NCI-H345 treated with DMSO at 0.1 percent for 48 hours (cell line): ENCODE results near the gene ID3.

Experiments
- DNase-seq: peaks from one replicate; lab custom pipeline; 2025; ENCODE audit not compliant: unreplicated experiment; lab: John Stamatoyannopoulos, UW

Gene ID3

DNA sequence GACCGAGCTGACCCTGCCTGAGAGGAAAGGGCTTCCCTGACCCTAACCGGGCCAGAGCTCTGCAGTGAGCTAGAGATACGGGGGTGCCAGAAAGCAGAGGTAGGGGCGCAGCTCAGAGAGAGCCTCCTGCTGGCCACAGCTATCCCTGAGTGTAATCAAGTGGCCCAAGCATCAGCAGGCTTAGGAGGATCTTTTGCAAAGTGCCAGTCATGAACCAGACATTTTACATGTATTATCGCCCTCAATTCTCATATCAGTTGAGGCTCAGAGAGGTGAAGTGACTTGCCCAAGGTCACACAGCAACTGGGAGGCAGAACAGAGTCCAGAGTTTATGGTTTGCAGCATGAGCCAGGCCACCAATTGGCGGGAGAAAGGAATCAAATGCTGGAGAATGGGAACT is 7.0 kb upstream of the ID3 start:
- no peak for DNase-seq

DNA sequence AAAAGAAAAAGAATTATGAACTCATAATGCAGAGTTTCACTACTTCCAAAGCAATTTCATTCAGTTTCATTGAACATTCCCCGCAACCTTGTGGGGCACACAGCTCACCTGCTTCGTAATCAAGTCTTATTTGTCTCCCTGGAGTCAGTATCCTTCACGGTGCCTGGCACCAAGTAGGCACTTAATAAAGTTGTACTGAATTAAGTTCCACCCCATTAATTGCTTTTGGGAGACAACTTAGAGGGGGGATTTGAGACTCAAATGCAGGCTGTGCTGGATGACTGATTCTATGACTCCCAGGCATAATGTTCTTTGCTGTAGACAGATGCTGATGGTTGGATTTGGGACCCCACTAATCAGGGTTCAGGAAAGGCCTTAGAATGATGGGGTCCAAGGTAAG is 6.5 kb upstream of the ID3 start:
- no peak for DNase-seq

GRCh38 chr1:23564529-23565122 is 5.3 kb upstream of the ID3 start:
- DNase-seq, result no peak

GRCh38 chr1:23563755-23564374 is 4.6 kb upstream of the ID3 start:
- no peak for DNase-seq

DNA sequence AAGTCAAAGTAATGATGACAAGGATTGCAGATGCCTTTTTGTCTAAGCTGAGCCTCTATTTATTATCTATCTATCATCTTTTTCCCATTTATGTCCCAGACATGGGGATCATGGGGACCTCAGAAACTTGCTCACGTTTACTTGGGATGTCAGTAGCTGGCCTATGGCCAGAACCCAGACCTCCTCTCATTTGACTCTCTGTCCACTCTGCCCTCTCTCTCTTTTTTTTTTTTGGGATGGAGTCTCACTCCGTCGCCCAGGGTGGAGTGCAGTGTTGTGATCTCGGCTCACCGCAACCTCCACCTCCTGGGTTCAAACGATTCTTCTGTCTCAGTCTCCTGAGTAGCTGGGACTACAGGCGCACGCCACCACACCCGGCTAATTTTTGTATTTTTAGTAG is 3.7 kb upstream of the ID3 start:
- no peak for DNase-seq

GRCh38 chr1:23562137-23562876 is 3.0 kb upstream of the ID3 start:
- DNase-seq, result peak; percentile 85

GRCh38 chr1:23561813-23562100 is 2.5 kb upstream of the ID3 start:
- no peak for DNase-seq

DNA sequence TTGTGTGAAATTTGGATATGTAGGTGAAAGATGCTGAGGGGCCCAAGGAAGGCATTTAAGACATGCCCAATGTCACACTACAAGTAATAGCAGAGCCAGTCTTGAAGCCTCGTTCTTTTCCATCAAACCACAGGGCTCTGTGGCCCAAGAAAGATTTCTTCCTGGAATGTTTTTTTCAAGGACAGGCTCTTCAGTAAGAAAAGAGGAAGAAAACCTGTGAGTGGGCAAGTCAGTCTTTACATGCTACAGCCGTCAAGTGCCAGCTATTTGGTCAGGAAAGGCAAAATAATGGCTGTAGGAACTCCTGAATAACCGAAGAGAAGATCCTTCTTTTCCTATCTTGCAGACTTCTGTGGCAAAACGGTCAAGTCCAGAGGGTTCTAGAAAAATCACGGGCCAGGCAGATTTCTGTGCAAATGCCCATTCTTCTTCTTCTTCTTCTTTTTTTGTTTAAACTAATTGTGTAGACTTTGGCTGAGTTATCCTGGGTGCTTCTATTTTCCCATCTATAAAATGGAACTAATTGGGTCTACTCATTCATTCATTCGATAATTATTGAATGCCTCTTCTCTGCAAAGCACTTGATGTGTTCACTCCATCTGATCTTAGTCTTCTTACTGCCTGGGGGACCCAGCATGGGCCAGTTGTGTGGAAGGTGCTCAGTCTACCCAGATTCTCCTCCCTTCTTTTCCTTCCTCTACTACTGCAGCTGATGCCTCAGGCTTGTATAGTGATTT is 1.9 kb upstream of the ID3 start:
- no peak for DNase-seq

DNA sequence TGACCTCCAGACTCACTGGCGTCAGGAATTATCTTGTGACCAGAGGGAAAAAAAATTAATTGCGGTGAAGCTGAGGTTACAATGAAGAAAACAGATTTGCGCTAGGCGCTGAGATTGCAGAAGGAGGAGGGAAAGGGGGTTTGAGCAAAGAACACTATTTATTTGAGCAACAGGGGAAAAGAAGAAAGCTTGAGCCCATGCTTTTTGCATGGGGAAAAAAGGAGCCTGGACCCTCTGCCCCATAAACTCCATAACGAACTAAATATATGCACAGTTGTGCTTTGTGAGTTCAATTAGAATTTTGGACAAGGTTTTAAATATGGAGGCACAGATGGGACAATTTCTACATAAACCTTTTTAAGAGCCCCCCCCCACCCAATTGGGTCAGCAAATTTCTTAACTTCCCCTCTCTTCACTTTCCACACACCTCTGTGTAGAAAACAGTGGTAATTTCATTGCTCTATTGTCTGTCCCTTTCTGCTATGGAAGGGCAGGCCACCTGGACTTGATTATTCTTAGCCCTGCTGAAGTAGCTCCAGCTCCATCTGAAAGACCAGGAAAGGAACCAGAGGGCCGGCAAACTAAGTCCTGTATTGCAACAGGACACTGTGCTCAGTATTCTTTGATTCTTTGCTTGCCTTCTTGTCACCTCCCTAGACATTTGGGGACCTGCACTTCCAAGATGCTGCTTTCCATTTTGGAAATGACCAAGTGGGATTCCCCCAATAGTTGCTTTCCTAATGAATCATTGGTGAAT is 862 bp upstream of the ID3 start:
- DNase-seq, result no peak

DNA sequence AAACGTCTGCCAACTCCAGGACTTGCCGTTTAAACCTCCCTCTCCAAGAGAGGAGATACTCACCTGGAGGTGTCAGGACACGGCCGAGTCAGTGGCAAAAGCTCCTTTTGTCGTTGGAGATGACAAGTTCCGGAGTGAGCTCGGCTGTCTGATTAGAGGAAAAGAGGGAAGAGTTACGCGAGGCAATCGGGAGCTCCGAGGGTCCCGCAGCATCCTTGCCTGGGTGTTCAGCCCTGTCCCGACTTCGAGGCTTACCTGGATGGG is 497 bp downstream of the ID3 start:
- DNase-seq, result no peak

DNA sequence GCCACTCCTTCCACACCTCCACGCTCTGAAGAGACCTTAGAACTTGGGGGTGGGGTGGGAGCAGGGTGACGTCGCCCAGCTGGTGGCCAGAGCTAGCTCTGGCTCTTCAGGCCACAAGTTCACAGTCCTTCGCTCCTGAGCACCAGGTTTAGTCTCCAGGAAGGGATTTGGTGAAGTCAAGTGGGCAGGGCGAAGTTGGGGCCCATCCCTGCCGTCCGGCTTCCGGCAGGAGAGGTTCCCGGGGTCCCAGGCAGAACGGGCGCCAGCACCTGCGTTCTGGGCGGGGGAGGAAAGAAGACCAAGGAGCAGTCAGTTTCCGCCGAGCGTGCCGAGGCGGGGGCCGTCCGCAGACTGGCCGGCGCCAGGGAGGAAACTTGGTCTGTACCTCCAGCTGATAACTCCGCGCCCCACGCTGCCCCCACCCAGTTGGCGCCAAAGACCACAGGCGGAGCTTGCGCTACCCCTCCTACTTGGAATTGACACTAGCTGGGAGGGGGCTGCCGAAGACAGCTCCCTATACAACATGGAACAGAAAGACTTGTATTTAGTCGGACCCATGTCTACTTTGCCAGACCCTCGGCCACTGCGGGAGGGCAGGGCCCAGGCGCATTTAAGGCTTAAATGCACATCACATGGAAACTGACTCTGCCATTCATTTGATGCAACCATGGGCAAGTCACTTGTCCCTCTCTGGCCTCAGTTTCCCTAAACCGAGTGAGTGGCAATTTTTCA is 995 bp downstream of the ID3 start:
- DNase-seq, result no peak

DNA sequence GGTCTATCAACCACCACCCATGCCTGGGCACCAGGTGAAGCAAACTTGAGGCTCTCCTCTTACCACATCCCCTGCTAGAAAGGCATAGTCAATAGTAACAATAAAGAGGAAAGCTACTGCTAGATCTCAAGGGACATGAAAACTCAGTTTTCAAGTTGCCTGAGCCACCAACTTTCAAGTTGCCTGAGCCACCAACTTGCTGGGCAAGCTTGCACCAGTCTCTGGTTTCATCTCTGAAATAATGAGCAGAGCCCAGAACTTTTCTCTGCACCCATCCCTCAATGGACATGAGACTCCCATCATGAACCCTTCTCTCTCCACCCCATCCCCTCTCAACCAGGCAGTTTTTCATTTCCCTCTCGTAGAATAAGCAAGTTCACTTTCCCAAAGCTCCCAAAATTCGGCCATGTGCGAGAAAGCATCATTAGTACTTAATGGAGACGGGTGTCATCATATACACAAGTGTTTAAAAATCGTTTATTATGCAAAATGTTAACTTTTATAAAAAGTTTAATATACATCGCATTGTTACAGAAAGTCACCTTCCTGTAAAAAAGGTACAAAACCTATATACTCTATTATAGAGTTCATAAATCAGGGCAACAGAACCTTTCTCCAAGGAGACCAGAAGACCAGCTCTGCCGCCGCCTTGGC is 1.7 kb downstream of the ID3 start:
- no peak for DNase-seq

- DNase-seq, result no peak
Measured at GRCh38 chr1:23556635-23557470, 2.4 kb downstream of the ID3 start.

DNA sequence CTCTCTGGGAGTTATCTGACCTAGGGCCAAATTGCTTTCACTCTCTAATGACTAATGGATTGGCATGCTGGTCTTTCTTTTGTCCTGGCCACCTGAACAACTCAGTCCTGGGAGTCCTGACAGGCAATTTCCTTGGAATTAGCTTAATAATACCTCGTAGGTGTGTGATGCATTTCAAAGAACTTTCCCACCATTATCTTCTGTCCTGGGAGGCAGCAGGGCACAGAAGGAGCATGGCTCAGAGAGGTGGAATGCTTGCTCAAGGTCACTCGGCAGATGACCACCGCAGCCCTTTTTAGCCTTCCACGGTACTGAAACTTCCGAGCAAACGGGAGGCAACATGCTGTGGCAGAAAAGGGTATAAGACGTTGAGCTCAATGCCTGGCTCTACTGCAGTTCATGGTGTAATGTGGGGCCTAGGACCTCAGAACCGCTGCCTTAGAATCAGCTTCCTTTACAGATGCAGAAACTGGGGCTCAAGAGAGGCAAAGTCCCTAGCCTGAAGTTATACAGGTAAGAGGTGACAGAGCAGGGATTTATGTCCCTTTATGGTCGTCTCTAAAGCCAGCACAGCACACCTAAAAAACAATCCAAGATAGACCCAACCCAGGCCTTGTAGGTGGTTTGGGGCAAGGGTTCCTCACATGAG is 3.2 kb downstream of the ID3 start:
- DNase-seq, result no peak

DNA sequence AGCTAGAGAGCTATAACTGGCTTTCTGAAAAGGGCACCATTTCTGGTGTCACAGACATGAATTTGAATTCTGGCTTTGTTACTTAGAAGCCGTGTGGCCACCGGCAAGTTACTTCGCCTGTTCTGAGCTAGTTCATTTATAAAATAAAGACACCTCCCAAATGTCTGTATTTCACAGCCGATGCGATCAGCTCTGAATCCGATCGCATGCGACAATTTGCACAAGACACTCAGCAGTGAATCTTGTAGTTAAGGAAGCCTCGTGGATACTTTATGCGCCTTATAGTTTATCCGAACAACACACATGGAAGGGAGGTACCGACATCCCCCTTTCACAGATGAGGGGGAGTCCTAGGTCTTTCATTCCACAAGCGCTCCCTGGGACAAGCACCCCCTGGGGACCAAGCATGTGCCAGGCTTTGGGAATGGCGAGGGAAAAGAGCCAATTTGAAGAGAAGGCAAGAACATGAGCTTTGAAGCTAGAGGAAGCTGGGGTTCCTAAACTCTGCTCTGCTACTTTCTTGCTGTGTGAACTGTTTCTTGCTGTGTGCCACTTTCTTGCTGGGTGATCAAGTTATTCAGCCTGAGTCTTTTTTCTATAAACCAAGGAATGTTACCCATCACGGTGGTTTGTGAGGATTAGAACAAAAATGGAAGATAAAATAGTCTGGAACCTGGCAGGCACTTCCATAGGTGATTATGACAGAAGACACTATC is 3.9 kb downstream of the ID3 start:
- no peak for DNase-seq

DNA sequence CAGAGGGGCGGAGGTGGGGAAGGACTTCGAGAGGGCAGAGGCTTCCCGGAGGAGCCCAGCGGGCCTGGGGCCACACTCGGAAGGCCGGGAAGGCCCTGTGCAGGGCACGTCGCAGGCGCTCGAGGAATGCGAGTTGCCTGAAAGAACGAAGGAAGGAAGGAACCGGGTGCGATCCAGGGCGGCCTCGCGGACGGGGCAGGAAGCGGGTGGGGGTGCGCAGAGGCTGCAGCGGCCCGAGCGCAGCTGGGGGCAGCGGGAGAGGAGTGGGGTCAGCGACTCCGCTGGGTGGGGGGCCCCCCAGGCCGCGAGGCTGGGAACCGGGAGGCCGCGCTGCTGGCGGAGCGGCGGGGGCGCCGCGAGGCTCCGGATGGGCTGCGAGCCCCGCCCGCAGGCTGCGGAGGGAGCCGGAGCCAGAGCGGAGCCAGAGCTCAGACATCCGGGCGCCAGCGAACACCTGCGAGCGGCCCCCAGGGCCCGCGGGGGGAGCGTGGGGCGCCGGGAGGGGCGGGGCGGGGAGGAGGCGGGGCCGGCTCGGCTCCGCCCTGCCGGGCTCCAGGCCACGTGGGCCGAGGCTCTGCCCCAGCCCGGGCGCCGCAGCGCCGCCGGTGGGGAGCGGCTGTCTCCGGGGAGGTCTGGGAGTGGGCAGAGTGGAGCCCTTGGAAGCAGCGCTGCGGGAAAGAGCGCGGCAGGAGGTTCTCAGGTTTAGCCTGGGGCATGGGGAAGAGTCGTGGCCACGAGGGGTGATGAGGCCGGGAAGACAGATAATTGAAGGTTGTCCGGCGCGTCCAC is 4.6 kb downstream of the ID3 start:
- DNase-seq, result peak; percentile 82

GRCh38 chr1:23554127-23554480 is 5.2 kb downstream of the ID3 start:
- no peak for DNase-seq
